IPS-15b (cell line): Measurements from ENCODE around the gene FRMD1.

Experiments
- H3K27me3 ChIP-seq: one replicate; pipeline ENCODE4 v1.6.1; 2013; ENCODE audit warnings: low read length; ENCODE audit not compliant: control insufficient read depth, insufficient read depth
- H3K36me3 ChIP-seq: one replicate; pipeline ENCODE4 v1.6.1; 2013; ENCODE audit warnings: low read length; ENCODE audit not compliant: control insufficient read depth, insufficient read depth
- H3K4me1 ChIP-seq: one replicate; pipeline ENCODE4 v1.6.1; 2013; ENCODE audit warnings: mild to moderate bottlenecking, low read length; ENCODE audit not compliant: control insufficient read depth, insufficient read depth
- H3K4me3 ChIP-seq: one replicate; pipeline ENCODE4 v1.5.1; 2013; ENCODE audit warnings: low read depth, low read length
- H3K9ac ChIP-seq: one replicate; pipeline ENCODE4 v1.6.1; 2013; ENCODE audit warnings: low read depth, mild to moderate bottlenecking, low read length
- H3K9me3 ChIP-seq: one replicate; pipeline ENCODE4 v1.6.1; 2013; ENCODE audit warnings: mild to moderate bottlenecking, low read length; ENCODE audit not compliant: control insufficient read depth, insufficient read depth

Gene FRMD1

GRCh38 chr6:168120390-168121302 lies 41.6 kb upstream of the FRMD1 start:
- Histone ChIP-seq H3K27me3 (no peaks in the 10 kb centered on the region), H3K4me3 (no peak overlapping the region), H3K4me1 (no peaks in the 10 kb centered on the region), H3K36me3 (no peaks in the 10 kb centered on the region), H3K9ac (no peak overlapping the region), H3K9me3 (no peaks in the 10 kb centered on the region)

DNA sequence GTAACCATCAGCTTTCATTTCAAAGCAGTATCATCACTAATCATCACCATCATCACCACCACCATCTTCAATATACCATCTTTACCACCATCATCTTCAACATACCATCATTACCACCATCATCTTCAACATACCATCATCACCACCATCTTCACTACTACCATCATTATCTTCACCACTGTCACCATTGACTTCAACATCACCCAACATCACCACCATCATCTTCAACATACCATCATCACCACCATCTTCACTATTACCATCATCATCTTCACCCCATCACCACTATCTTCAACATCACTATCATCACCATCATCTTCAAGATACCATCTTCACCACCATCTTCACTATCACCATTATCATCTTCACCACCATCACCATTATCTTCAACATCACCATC lies 40.5 kb upstream of the FRMD1 start:
- no peaks in the 10 kb centered on the region for H3K4me1 ChIP-seq
- H3K27me3 ChIP-seq: no peaks in the 10 kb centered on the region
- H3K9ac ChIP-seq: no peak overlapping the region
- H3K9me3 ChIP-seq: no peaks in the 10 kb centered on the region
- no peaks in the 10 kb centered on the region for H3K36me3 ChIP-seq
- H3K4me3 ChIP-seq: no peak overlapping the region

DNA sequence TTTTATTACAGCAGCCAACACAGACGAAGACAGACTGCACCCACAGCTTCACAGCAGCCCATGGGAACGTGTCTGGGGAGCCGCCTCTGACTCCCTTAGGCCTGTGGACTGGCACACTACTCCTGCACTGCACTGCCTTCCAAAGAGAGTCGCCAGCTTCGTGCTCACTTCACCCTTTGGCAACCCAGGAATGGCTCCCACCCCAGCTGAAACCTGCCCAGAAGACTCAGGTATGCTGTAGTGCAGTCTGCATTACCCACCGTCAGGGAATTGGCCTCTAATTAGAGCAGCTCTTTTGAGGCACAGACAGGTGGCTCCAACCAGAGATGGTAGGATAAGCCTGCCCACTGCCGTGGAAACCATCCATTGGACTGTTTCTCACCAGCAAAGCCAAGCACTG lies 39.9 kb upstream of the FRMD1 start:
- no peak overlapping the region for H3K9ac ChIP-seq
- H3K9me3 ChIP-seq: no peaks in the 10 kb centered on the region
- H3K4me1 ChIP-seq: no peaks in the 10 kb centered on the region
- H3K27me3 ChIP-seq: no peaks in the 10 kb centered on the region
- H3K4me3 ChIP-seq: no peak overlapping the region
- H3K36me3 ChIP-seq: no peaks in the 10 kb centered on the region

DNA sequence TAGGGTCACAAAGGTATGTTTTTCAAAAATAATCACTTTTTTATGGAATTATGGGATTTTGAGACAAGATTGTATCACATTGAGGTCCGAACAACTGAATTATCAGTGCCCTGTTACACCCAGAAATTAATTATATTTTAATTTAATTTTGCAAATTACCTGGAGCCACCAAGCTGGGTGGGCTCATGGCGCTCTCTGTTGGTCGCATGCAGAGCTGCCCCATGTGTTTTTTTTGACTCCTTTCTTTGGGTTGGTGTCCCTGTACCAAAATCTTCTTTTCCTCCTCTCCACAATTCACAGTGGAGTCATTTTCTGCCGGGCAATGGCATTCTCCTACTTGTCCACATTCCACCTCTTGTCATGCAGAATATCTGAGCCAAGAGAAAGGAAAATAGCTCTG lies 38.9 kb upstream of the FRMD1 start:
- Histone ChIP-seq H3K9me3 (no peaks in the 10 kb centered on the region), H3K9ac (no peak overlapping the region), H3K4me3 (no peak overlapping the region), H3K27me3 (no peaks in the 10 kb centered on the region), H3K36me3 (no peaks in the 10 kb centered on the region), H3K4me1 (no peaks in the 10 kb centered on the region)

- Histone ChIP-seq H3K9me3 (no peaks in the 10 kb centered on the region), H3K36me3 (no peaks in the 10 kb centered on the region), H3K9ac (no peak overlapping the region), H3K4me3 (no peak overlapping the region), H3K27me3 (no peaks in the 10 kb centered on the region), H3K4me1 (no peaks in the 10 kb centered on the region)
Observed at GRCh38 chr6:168116975-168117899, 38.2 kb upstream of the FRMD1 start.

DNA sequence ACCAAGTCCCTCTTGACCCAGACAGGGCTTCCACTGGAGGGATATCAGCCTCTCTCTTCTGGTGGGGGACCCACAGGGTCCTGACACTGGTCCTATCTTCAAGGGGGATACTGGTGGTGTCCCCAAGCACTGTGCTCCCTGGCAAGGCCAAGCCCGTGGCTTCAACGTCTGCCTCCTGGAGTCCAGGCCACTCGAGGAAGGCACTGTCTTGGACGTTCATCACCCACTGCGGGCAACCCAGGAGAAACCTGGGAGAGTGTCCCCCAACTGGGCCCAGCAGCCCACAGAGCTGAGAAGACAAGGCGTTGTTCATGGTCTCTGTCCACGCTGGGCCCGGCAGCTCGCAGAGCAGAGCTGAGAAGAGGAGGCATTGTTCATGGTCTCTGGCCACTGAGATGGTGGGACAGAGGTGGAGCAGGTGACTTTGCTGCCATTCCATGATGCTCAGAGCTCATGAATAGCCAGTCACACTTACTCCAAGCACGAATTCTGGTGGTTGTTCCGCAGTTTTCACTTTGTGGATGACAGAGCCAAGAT lies 37.5 kb upstream of the FRMD1 start:
- no peaks in the 10 kb centered on the region for H3K4me1 ChIP-seq
- no peak overlapping the region for H3K4me3 ChIP-seq
- no peaks in the 10 kb centered on the region for H3K36me3 ChIP-seq
- no peak overlapping the region for H3K9ac ChIP-seq
- H3K27me3 ChIP-seq: no peaks in the 10 kb centered on the region
- no peaks in the 10 kb centered on the region for H3K9me3 ChIP-seq

GRCh38 chr6:168115748-168116437 lies 36.9 kb upstream of the FRMD1 start:
- H3K4me3 ChIP-seq: no peak overlapping the region
- no peaks in the 10 kb centered on the region for H3K36me3 ChIP-seq
- no peaks in the 10 kb centered on the region for H3K27me3 ChIP-seq
- no peaks in the 10 kb centered on the region for H3K4me1 ChIP-seq
- no peaks in the 10 kb centered on the region for H3K9me3 ChIP-seq
- no peak overlapping the region for H3K9ac ChIP-seq

- no peaks in the 10 kb centered on the region for H3K4me1 ChIP-seq
- H3K9ac ChIP-seq: no peak overlapping the region
- H3K4me3 ChIP-seq: no peak overlapping the region
- H3K9me3 ChIP-seq: no peaks in the 10 kb centered on the region
- no peaks in the 10 kb centered on the region for H3K36me3 ChIP-seq
- no peaks in the 10 kb centered on the region for H3K27me3 ChIP-seq
Observed at GRCh38 chr6:168113226-168113625, 34.2 kb upstream of the FRMD1 start.

DNA sequence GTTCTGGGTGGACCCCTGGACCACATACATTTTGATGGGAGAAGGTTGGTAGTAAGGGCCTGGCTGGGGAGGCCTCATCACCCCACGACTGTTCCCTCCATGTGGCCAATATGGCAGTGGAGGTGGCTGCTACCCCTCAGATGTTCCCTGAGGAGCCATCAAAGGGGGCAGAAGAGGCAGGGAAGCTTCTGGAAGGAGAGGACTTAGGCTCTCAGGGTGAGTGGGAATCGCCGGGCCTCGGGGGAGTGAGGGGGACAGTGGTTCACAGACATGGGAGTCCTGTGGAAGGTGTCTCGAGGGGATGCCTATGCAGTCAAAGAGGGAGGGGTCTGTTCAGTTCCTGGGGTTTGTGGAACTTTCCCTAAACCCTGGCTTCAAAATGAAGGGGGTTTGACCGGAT lies 32.9 kb upstream of the FRMD1 start:
- Histone ChIP-seq H3K27me3 (no peaks in the 10 kb centered on the region), H3K9me3 (no peaks in the 10 kb centered on the region), H3K9ac (no peak overlapping the region), H3K4me3 (no peak overlapping the region), H3K4me1 (no peaks in the 10 kb centered on the region), H3K36me3 (no peaks in the 10 kb centered on the region)

DNA sequence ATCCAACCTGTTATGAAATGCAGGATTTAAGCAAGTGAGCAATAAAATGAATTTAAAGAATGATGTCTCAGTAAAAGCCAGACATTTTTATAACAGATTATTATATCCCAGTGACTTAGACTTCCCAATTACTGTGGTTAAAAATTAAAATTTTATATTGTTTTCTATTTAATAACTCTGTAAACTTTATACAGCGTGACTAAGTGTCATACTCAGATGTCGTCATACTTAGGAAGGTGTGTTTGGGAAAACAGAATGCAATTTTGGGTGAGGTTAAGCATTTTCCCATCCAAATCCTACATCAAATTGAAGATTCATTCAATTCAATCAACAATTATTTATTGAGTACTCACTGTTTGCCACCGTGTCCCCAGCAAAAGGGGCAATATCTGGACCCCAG lies 31.4 kb upstream of the FRMD1 start:
- no peaks in the 10 kb centered on the region for H3K4me1 ChIP-seq
- no peak overlapping the region for H3K4me3 ChIP-seq
- no peak overlapping the region for H3K9ac ChIP-seq
- H3K27me3 ChIP-seq: no peaks in the 10 kb centered on the region
- H3K9me3 ChIP-seq: no peaks in the 10 kb centered on the region
- H3K36me3 ChIP-seq: no peaks in the 10 kb centered on the region

DNA sequence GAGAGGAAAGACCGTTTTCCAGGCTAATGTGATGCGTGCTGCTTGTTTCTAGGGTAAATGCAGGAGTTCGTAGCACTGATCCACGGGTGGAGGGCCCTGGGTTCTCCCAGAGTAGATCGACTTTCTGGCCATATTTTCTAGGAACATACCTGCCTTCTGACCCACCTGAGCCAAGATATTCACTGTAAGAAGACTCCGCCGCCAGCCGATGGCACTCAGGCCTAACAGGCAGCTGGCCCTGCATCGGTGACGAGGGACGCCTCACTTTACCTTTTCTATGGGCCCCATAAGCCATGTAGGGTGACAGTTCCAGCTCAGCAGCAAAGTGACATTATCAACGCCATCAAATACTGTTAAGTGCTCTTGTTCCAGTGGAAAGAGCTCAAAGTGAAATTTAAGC lies 30.2 kb upstream of the FRMD1 start:
- Histone ChIP-seq H3K27me3 (no peaks in the 10 kb centered on the region), H3K9ac (no peak overlapping the region), H3K4me1 (no peaks in the 10 kb centered on the region), H3K36me3 (no peaks in the 10 kb centered on the region), H3K4me3 (no peak overlapping the region), H3K9me3 (no peaks in the 10 kb centered on the region)
